Effector memory CD8-positive, alpha-beta T cell (primary cell): ENCODE data around the gene RGS4.

ENCODE experiments used
- ATAC-seq: fragments of 150-1000 bp; cut with Tn5 transposase; replicated peaks from 2 replicates; pipeline ENCODE4 v1.10.0; 2021; ENCODE audit warnings: mild to moderate bottlenecking, moderate library complexity
- DNase-seq, 3 experiments: peaks; one replicate each; pipeline ENCODE4 v3.0.0; 2021
- H3K27ac Mint-ChIP-seq, 2 donors: one replicate each; pipeline ENCODE4 v1.8.0; 2022; ENCODE audit warnings: mild to moderate bottlenecking in 2 of 2, mixed read lengths in 2 of 2, moderate library complexity in 2 of 2
- H3K27me3 Mint-ChIP-seq, 2 donors: one replicate each; pipeline ENCODE4 v1.8.0; 2022; ENCODE audit warnings: mixed read lengths in 2 of 2
- H3K36me3 Mint-ChIP-seq: one replicate; pipeline ENCODE4 v1.8.0; 2022; ENCODE audit warnings: mild to moderate bottlenecking, moderate library complexity, mixed read lengths; ENCODE audit not compliant: insufficient read depth
- H3K4me1 Mint-ChIP-seq, 2 donors: one replicate each; pipeline ENCODE4 v1.8.0; 2022; ENCODE audit warnings: low read depth in 2 of 2, mixed read lengths in 2 of 2
- H3K4me3 Mint-ChIP-seq, 2 donors: one replicate each; pipeline ENCODE4 v1.8.0; 2022; ENCODE audit warnings: mild to moderate bottlenecking in 2 of 2, mixed read lengths in 2 of 2, moderate library complexity in 2 of 2
- H3K9me3 Mint-ChIP-seq, 2 donors: one replicate each; pipeline ENCODE4 v1.8.0; 2022; ENCODE audit warnings: mixed read lengths in 2 of 2

RGS4 gene

DNA sequence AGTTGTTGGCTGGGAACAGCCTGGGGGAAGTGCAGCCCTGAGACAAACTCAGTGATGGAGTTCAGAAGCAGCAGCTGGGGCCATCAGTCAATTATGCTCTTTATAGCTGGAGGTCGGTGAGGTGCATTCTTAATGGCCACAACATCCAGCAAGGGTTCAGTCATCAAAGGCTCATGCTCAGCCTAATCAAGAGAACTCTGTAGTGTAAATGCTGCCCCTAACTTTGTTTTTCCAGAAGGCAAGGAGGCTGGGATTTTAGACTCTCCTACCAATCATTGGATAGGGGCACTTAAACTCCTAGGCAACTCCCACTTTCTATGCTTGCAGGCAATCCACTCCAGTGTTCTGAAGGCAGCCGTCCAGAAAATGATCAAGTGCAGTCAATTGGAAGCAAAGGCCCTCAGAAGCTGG lies 15.0 kb upstream of the RGS4 start:
- H3K36me3 Mint-ChIP-seq = no peaks in the 10 kb centered on the region
- DNase-seq (no peak), ATAC-seq (no peak)
- no peaks in the 10 kb centered on the region for H3K4me1 Mint-ChIP-seq
- H3K27me3 Mint-ChIP-seq = peaks cover 16 to 31% of the 10 kb centered on the region in 2 donors
- H3K4me3 Mint-ChIP-seq = no peak overlapping the region
- H3K27ac Mint-ChIP-seq = no peak overlapping the region
- H3K9me3 Mint-ChIP-seq = no peaks in the 10 kb centered on the region

DNA sequence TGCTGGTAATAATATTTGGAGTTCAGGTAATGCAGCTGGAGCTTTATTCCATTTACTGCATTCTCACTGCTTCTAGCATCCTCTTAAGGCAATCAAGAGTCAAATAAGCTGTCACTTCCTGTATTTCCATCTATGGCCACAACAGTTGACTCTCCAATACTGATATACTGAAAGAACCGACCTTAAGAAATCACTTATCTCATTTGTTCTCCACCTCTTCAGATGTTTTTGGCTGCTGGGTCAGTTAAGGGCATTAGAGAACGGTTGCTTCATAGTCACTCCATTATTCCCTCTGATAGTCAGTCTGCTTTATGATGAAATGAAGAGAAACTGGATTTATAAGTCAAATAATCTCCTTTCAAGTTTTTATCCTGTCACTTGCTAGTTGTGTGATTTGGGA lies 14.2 kb upstream of the RGS4 start:
- Mint-ChIP-seq H3K36me3 (no peaks in the 10 kb centered on the region), H3K27me3 (peaks cover 16 to 31% of the 10 kb centered on the region in 2 donors), H3K27ac (no peak overlapping the region), H3K9me3 (no peaks in the 10 kb centered on the region), H3K4me1 (no peaks in the 10 kb centered on the region), H3K4me3 (no peak overlapping the region)
- DNase-seq (no peak), ATAC-seq (no peak)

DNA sequence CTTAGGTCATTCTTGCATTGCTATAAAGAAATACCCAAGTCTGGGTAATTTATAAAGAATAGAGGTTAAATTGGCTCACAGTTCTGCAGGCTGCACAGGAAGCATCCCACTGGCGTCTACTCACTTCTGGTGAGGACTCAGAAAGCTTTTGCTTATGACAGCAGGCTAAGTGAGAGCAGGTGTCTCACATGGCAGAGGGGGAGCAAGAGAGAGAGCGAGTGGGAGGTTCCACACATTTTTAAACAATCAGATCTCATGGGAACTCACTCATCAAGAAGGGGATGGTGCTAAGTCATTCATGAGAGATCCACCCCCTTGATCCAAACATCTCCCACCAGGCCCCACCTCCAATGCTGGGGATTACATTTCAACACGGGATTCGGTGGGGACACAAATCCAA lies 13.6 kb upstream of the RGS4 start:
- Mint-ChIP-seq H3K27ac (no peak overlapping the region), H3K36me3 (no peaks in the 10 kb centered on the region), H3K9me3 (no peaks in the 10 kb centered on the region), H3K4me3 (no peak overlapping the region), H3K4me1 (no peaks in the 10 kb centered on the region), H3K27me3 (peaks cover 16 to 31% of the 10 kb centered on the region in 2 donors)
- DNase-seq (no peak), ATAC-seq (no peak)

DNA sequence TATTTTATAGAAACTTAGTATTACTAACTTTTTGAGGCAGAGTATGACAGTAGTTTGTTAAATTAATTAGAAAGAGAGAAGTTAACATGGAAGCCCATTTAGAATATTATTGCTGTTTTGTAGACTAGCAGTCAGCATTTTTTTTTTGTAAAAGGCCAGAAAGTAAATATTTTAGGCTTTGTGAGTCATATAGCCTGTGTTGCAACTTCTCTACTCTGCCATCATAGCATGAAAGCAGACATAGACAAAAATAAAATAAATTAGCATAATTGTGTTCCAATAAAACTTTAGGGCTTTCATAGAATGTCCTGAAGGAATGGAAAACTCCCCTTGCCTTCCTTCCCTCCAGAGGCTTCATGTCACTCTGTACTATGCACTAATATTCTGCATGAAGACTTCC lies 12.3 kb upstream of the RGS4 start:
- H3K9me3 Mint-ChIP-seq = no peaks in the 10 kb centered on the region
- no peak overlapping the region for H3K27ac Mint-ChIP-seq

DNA sequence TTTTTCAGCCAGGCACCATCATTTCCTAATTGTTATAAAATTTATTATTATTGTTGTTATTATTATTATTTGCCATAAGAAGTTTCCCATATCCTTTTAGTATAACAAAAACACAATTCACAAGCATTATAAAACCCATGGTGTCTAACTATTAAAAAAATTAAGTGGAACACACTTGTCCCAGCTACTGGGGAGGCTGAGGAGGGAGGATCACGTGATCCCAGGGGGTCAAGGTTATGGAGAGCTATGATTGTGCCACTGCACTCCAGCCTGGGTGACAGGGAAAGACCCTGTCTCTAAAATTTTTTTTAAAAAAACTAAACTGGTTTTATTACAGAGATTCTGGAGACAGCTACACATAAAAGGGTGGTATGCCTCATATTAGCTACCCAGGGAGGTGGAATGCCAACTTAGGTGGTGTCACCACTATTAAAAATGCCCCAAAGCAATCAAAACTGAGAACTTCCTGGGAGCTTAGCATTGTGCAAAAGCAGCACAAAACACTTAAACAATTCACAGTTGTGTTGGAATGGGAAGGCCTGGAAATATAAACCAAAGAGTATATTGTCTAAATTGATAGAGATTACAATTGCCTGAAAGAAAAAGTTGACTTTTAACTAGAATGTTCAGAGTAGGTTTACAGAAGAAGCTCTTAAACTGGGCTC lies 8.7 kb upstream of the RGS4 start:
- peaks cover 16 to 35% of the 10 kb centered on the region in 2 donors for H3K27me3 Mint-ChIP-seq
- ATAC-seq (no peak), DNase-seq (no peak)
- no peak overlapping the region for H3K4me3 Mint-ChIP-seq
- H3K4me1 Mint-ChIP-seq = no peaks in the 10 kb centered on the region
- H3K36me3 Mint-ChIP-seq = no peaks in the 10 kb centered on the region
- no peaks in the 10 kb centered on the region for H3K9me3 Mint-ChIP-seq
- no peak overlapping the region for H3K27ac Mint-ChIP-seq

More for the DNA sequence above, 12.3 kb upstream of the RGS4 start:
- ATAC-seq (no peak), DNase-seq (no peak)
- H3K4me3 Mint-ChIP-seq = no peak overlapping the region
- no peaks in the 10 kb centered on the region for H3K36me3 Mint-ChIP-seq
- H3K27me3 Mint-ChIP-seq = peaks cover 16 to 31% of the 10 kb centered on the region in 2 donors
- no peaks in the 10 kb centered on the region for H3K4me1 Mint-ChIP-seq

DNA sequence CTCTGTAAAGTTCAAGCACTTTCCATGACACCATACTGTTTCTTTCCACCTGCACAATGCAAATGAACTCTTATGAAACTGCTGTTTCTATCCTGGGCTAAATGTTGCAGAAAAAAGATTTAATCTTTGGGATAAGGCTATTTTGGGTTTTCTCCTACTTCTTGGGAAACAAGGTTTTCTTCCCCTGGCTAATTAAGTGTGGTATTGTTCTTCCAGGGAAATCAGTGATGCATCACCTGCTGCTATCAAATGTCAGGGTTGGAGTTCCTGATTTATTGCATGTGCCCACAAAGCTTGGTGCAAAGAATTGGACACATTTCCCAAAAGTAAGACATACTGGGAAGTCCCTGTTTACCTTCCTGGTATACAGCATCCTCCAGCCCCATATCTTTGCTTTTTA lies 6.0 kb upstream of the RGS4 start:
- H3K27ac Mint-ChIP-seq = no peak overlapping the region
- H3K27me3 Mint-ChIP-seq = peaks cover 21 to 29% of the 10 kb centered on the region in 2 donors

DNA sequence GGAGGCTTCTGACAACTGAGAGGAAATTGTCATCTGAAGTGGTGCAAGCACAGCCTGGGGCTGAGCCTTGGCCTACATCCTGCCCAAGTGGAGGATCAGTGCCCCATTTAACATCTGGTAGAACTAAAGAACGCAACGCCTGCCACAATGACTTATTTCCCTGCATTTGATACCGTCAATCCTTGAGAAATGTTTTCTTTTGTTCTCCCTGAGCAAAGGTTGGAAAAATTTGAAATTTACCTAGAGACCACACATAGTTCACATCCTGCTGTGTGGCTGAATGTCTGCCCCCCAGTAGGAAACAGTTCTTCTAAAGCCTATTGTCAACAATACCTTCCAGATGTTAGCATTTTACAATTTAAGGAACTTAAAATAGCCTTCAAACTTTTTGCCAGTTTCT lies 5.6 kb upstream of the RGS4 start:
- H3K36me3 Mint-ChIP-seq = no peaks in the 10 kb centered on the region
- H3K27me3 Mint-ChIP-seq = peaks cover 25 to 34% of the 10 kb centered on the region in 2 donors
- H3K4me1 Mint-ChIP-seq = no peaks in the 10 kb centered on the region
- no peak overlapping the region for H3K4me3 Mint-ChIP-seq
- ATAC-seq (no peak), DNase-seq (no peak)
- H3K9me3 Mint-ChIP-seq = no peaks in the 10 kb centered on the region
- no peak overlapping the region for H3K27ac Mint-ChIP-seq

More for the DNA sequence above, 6.0 kb upstream of the RGS4 start:
- H3K9me3 Mint-ChIP-seq = no peaks in the 10 kb centered on the region
- H3K4me3 Mint-ChIP-seq = no peak overlapping the region
- no peaks in the 10 kb centered on the region for H3K4me1 Mint-ChIP-seq
- ATAC-seq (no peak), DNase-seq (no peak)
- no peaks in the 10 kb centered on the region for H3K36me3 Mint-ChIP-seq

DNA sequence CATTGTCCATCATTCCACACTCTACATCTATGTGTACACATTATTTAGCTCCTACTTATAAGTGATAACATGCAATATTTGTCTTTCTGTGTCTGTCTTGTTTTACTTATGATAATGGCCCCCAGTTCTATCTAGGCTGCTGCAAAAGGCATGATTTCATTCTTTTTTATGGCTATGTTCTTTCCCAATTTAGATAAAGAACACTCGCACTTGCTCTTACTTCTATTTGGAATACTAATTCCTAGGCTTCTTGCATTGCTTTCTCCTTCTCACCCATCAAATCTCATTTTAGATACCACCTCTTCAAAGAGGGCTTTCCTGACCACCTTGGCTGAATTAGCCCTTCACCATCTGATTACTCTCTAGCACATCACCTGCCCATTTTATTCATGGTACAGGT lies 3.0 kb upstream of the RGS4 start:
- DNase-seq (no peak), ATAC-seq (no peak)
- no peak overlapping the region for H3K27ac Mint-ChIP-seq
- H3K36me3 Mint-ChIP-seq = no peaks in the 10 kb centered on the region
- H3K4me3 Mint-ChIP-seq = no peak overlapping the region
- no peaks in the 10 kb centered on the region for H3K9me3 Mint-ChIP-seq
- peaks cover 50 to 60% of the 10 kb centered on the region in 2 donors for H3K27me3 Mint-ChIP-seq
- no peaks in the 10 kb centered on the region for H3K4me1 Mint-ChIP-seq

DNA sequence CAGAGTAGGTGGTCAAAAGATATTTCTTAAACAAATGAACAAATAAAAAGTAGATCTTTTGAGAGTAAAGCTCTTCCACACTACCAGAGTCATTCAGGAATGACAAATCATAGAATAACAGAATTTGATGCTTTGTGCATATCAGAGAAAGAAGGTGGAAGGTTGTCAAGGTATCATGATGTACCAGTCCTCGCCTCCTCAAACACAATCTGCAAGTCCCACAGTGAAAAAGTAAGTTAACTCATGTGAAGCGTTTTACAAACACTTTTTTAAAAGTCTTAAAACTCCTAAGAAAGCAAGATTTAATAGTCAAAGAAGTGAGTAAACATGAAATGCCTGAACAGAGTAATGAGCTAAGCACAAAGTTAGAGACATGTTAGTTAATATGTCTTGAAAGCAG lies 2.5 kb upstream of the RGS4 start:
- no peaks in the 10 kb centered on the region for H3K4me1 Mint-ChIP-seq
- no peaks in the 10 kb centered on the region for H3K9me3 Mint-ChIP-seq
- H3K27me3 Mint-ChIP-seq = peaks cover 50 to 60% of the 10 kb centered on the region in 2 donors
- no peaks in the 10 kb centered on the region for H3K36me3 Mint-ChIP-seq
- no peak overlapping the region for H3K4me3 Mint-ChIP-seq
- DNase-seq (no peak), ATAC-seq (no peak)
- no peak overlapping the region for H3K27ac Mint-ChIP-seq

DNA sequence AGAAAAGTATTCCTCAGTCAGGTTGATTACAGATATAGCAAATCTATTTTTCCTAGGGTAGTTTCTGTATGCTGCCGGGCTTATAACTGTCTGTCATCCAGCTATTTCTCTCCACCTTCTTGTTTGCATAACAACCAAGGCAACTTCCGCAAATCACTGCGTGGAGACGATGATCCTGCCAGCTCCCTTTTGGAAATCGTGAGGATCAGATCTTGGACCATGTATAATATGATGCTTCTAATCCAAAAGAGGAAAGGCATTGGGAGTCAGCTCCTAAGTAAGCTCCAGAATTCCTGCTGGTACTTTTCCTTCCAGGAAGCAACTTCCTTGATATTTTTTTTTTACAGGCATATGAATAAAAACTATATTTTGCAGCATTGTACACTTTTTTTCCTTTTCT lies 445 bp upstream of the RGS4 start:
- H3K27me3 Mint-ChIP-seq = peaks cover 60 to 63% of the 10 kb centered on the region in 2 donors
- no peak for ATAC-seq
- no peaks in the 10 kb centered on the region for H3K4me1 Mint-ChIP-seq
- H3K4me3 Mint-ChIP-seq = no peak overlapping the region
- no peak overlapping the region for H3K27ac Mint-ChIP-seq
- H3K36me3 Mint-ChIP-seq = no peaks in the 10 kb centered on the region
- no peak for DNase-seq
- no peaks in the 10 kb centered on the region for H3K9me3 Mint-ChIP-seq

DNA sequence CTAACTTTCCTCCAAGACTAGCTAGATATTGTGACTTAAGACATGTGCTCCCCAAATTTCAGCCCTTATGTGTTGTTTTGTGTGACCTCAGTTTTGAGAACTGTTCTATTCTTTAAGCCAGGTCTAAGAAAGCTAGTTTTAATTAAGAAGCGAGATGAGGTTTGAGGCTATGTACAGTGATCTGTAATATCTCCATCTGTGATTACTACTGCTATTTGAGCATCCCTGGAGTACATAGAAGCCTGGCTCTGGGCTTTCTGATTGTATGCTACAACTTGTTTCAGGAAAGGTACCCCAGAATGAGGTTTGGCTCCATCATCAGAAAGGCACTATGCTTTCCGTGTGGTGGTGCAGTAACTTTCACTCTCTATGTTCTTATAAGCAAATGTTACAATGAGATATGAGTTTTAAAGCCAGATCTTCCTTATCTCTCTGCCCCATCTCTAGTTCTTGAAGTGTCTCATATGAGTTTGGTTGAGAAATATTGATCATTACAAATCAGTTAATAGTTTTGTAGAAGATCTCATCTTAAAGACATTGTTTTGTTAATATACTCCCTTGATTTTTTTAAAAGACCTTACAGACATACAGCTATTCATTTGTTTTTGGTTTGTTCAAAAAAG lies 605 bp downstream of the RGS4 start:
- H3K4me3 Mint-ChIP-seq = no peak overlapping the region
- ATAC-seq = no peak
- no peak for DNase-seq
- H3K9me3 Mint-ChIP-seq = no peaks in the 10 kb centered on the region
- H3K36me3 Mint-ChIP-seq = no peaks in the 10 kb centered on the region
- peaks cover 62 to 69% of the 10 kb centered on the region in 2 donors for H3K27me3 Mint-ChIP-seq
- H3K4me1 Mint-ChIP-seq = no peaks in the 10 kb centered on the region
- no peak overlapping the region for H3K27ac Mint-ChIP-seq

DNA sequence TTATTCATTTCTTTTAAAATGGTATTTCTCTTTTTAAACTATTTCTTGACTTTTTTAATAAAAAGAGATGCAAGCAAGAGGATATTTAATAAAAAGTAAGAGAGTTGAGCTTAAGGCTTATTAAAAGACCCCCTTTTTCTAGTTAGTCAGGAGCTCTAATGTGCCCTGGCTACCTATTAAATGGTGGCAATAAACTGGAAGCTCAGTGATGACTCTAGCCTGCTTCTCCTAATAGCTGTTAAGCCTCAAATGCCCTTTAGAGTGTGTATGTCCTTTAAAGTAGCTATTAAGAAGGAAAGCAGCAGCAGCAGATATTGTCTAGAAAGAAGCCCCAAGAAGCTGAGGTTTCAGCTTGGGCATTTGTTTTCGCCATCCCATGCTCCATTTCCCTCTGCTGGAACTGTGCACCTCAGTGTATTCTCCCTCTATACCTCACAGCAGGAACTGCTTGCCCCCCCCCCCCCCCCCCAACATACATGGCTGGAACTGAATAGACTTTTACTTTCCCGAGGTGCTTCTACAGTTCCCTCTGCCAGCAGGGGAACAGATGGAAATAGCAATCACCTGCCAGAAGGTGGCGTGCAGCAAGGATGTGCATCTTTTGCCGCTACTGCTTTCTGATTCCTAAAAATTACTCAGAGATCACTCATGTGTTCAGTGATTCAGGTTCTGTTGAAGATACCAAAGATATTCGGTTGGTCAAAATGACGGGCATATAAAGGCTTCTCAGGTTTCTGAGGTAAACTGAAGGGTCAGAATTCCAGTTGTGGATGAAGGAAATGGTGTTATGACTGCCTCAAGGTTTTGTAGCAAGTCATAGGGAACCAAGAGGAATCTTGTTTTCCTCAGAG lies 2.5 kb downstream of the RGS4 start:
- no peaks in the 10 kb centered on the region for H3K36me3 Mint-ChIP-seq
- H3K4me3 Mint-ChIP-seq = no peak overlapping the region
- H3K27ac Mint-ChIP-seq = no peak overlapping the region
- H3K4me1 Mint-ChIP-seq = no peaks in the 10 kb centered on the region
- H3K9me3 Mint-ChIP-seq = no peaks in the 10 kb centered on the region
- peaks cover 63 to 71% of the 10 kb centered on the region in 2 donors for H3K27me3 Mint-ChIP-seq
- DNase-seq (no peak), ATAC-seq (no peak)

DNA sequence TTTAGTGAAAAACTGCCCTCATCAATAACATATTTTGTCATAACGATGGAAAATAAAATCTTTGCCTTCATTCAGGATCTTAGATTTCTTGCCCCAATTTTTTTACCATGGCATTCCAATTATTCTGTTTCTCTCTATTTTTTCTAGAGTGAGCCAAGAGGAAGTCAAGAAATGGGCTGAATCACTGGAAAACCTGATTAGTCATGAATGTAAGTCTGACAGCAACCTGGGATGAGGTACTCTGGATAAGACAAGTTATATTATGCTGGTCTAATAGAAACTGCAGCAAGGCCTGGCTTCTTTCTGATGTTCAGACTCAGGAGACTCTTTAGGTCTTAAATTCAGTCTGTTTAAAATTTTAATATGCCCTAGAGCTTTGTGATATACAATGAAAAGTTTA lies 3.5 kb downstream of the RGS4 start:
- no peaks in the 10 kb centered on the region for H3K4me1 Mint-ChIP-seq
- ATAC-seq (no peak), DNase-seq (no peak)
- H3K27ac Mint-ChIP-seq = no peak overlapping the region
- no peak overlapping the region for H3K4me3 Mint-ChIP-seq
- no peaks in the 10 kb centered on the region for H3K9me3 Mint-ChIP-seq
- peaks cover 70 to 72% of the 10 kb centered on the region in 2 donors for H3K27me3 Mint-ChIP-seq
- no peaks in the 10 kb centered on the region for H3K36me3 Mint-ChIP-seq

DNA sequence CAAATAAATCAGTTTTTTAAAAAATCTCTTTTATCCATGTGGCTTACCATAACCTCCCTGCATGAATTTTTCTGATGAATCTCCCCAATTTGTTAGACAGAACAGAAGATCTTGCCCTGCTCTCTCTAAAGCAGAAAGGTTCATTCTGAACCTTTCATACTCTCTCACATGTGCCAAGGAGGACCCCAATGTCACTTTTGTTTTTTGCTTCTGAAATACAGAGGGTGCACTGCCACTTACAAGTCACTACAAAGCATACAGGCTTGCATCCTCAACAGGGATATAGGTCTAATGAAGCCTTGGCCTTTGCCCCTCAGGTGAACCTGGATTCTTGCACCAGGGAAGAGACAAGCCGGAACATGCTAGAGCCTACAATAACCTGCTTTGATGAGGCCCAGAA lies 4.8 kb downstream of the RGS4 start:
- no peak for ATAC-seq
- Mint-ChIP-seq H3K27me3 (peaks cover 58 to 59% of the 10 kb centered on the region in 2 donors), H3K4me1 (no peaks in the 10 kb centered on the region), H3K36me3 (no peaks in the 10 kb centered on the region), H3K4me3 (no peak overlapping the region), H3K27ac (no peak overlapping the region), H3K9me3 (no peaks in the 10 kb centered on the region)
- DNase-seq = no peak
